SK-N-MC (cell line): Measurements from ENCODE around the gene H1-8.

Source experiments
- EZH2 ChIP-seq: fragments of 200-600 bp; sonication (generic); IDR thresholded peaks from one replicate; pipeline ENCODE4 v1.6.1; 2017; ENCODE audit warnings: antibody characterized with exemption
- FOXP2 ChIP-seq: optimal IDR thresholded peaks from 2 replicates; pipeline ENCODE3; 2011; ENCODE audit warnings: mild to moderate bottlenecking, moderate library complexity; ENCODE audit not compliant: insufficient read depth; ENCODE audit errors: extremely low read length, control extremely low read depth
- POLR2AphosphoS5 ChIP-seq: IDR thresholded peaks from 2 replicates; pipeline ENCODE4 v1.6.1; 2012; ENCODE audit warnings: mild to moderate bottlenecking, low read depth, low read length, borderline replicate concordance

DNA sequence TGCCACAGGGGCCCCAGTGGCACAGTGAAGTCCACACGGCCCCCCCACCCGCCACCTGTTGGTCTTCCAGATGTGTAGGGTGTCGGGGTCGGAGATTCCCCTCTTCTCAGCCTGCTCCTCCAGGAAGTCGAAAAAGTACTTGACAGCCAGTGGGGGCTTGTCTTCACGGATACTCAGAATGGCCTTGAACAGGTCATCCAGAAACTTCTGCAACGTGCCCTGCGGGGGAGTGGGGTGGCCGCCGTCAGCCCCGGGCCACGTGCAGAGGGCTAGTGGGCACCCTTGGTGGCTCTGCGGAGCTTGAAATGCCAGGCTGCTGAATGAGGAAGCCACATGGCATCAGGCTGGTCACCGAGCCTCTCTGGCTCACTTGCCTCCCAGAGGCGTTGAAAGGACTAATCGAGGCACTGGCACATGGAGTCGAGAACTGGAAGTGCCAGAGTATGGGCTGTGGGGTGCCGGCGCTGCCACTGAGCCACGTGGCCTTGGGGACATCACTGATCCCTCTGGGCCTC lies 16.6 kb downstream of the H1-8 start:
- TF ChIP-seq POLR2AphosphoS5, result no peak
- TF ChIP-seq EZH2, result no peak
- no peak for TF ChIP-seq FOXP2
